H1 (cell line): ENCODE measurements around the gene ZNF629. TPM values are rescaled to one million over a fixed set of nuclear protein-coding genes. Genes with fewer than 3 reads are reported as not detected.

Experiments used
- CTCF ChIA-PET: fragments of 300-600 bp; sonication (Branson Sonifier 250); formaldehyde crosslinking; loops from one replicate; lab custom pipeline; 2021; ENCODE audit not compliant: partially characterized antibody; lab: Charles Lee
- POLR2A ChIA-PET: fragments of 300-600 bp; sonication (Branson Sonifier 250); formaldehyde crosslinking; loops from one replicate; lab custom pipeline; 2021; ENCODE audit warnings: inconsistent platforms; ENCODE audit not compliant: partially characterized antibody; lab: Charles Lee
- DNase-seq, 2 experiments: peaks; one replicate each; pipeline versions ENCODE4 v3.0.0 to v3.0.0-alpha.2; 2010 to 2022; ENCODE audit warnings: low spot score in 2 of 2, low read depth in 1 of 2, mixed read lengths in 1 of 2
- FAIRE-seq: peaks from 2 replicates; lab custom pipeline; 2011; peaks lifted over from hg19 to GRCh38; lab: Jason Lieb, UNC
- H2AFZ ChIP-seq: 2 replicates; pipeline ENCODE4 v1.8.1; 2012; ENCODE audit warnings: low read length, inconsistent platforms
- H2AK5ac ChIP-seq: 2 replicates; pipeline ENCODE4 v1.6.1; 2013; ENCODE audit warnings: low read depth, low read length
- H2BK120ac ChIP-seq: replicated peaks from 2 replicates; pipeline ENCODE3; 2013; ENCODE audit warnings: low read depth, low read length, inconsistent platforms
- H2BK12ac ChIP-seq: 2 replicates; pipeline ENCODE4 v1.6.1; 2013; ENCODE audit warnings: low read depth, low read length
- H2BK15ac ChIP-seq: 2 replicates; pipeline ENCODE4 v1.6.1; 2013; ENCODE audit warnings: low read length
- H2BK20ac ChIP-seq: 2 replicates; pipeline ENCODE4 v1.6.1; 2013; ENCODE audit warnings: low read length
- H2BK5ac ChIP-seq: 2 replicates; pipeline ENCODE4 v1.6.1; 2013; ENCODE audit warnings: low read depth, low read length
- H3K14ac ChIP-seq: 2 replicates; pipeline ENCODE4 v1.6.1; 2013; ENCODE audit warnings: inconsistent platforms; ENCODE audit not compliant: insufficient read length
- H3K18ac ChIP-seq: 2 replicates; pipeline ENCODE4 v1.6.1; 2013; ENCODE audit warnings: low read length; ENCODE audit errors: extremely low read depth
- H3K23ac ChIP-seq: 2 replicates; pipeline ENCODE4 v1.6.1; 2013; ENCODE audit warnings: inconsistent platforms; ENCODE audit not compliant: insufficient read length
- H3K23me2 ChIP-seq: 2 replicates; pipeline ENCODE4 v1.6.1; 2013; ENCODE audit warnings: low read depth, low read length
- H3K27ac ChIP-seq: 2 replicates; pipeline ENCODE4 v1.6.1; 2011; ENCODE audit warnings: low read depth, low read length, inconsistent platforms
- H3K27me3 ChIP-seq, 4 experiments: replicated peaks in 1 of 4; 1 replicate in 1 of 4; 2 replicates in 3 of 4; pipeline versions ENCODE4 v1.6.1 to v1.8.1; 2011 to 2013; ENCODE audit warnings: low read length in 3 of 4, mild to moderate bottlenecking in 3 of 4, inconsistent platforms in 2 of 4, mixed read lengths in 2 of 4, moderate library complexity in 1 of 4; ENCODE audit not compliant: control insufficient read depth in 3 of 4, insufficient read depth in 3 of 4; ENCODE audit errors: extremely low read depth in 1 of 4
- H3K36me3 ChIP-seq, 4 experiments: 2 replicates each; pipeline versions ENCODE4 v1.6.1 to v1.8.1; 2011 to 2013; ENCODE audit warnings: mild to moderate bottlenecking in 4 of 4, low read length in 3 of 4, moderate library complexity in 2 of 4, control low read depth in 1 of 4, inconsistent platforms in 1 of 4; ENCODE audit not compliant: insufficient read depth in 4 of 4, control insufficient read depth in 2 of 4
- H3K4ac ChIP-seq: replicated peaks from 2 replicates; pipeline ENCODE3; 2013; ENCODE audit warnings: low read length, low read depth, mixed read lengths, inconsistent platforms; ENCODE audit not compliant: insufficient read length
- H3K4me1 ChIP-seq, 4 experiments: replicated peaks in 1 of 4; 1 replicate in 1 of 4; 2 replicates in 3 of 4; pipeline versions ENCODE4 v1.6.1 to v1.8.1; 2011 to 2013; ENCODE audit warnings: low read length in 3 of 4, inconsistent platforms in 2 of 4, mixed read lengths in 1 of 4; ENCODE audit not compliant: insufficient read depth in 4 of 4, control insufficient read depth in 3 of 4
- H3K4me2 ChIP-seq, 2 experiments: 2 replicates each; pipeline versions ENCODE4 v1.6.1 to v1.8.1; 2011 to 2013; ENCODE audit warnings: low read depth in 2 of 2, low read length in 2 of 2, control low read depth in 1 of 2, inconsistent platforms in 1 of 2, mild to moderate bottlenecking in 1 of 2; ENCODE audit not compliant: insufficient read depth in 1 of 2
- H3K4me3 ChIP-seq, 4 experiments: fragments of 200-600, 300-600 bp in 1 of 4; sonication (generic), shearing (Covaris generic), sonication (Bioruptor Twin) in 1 of 4; 2 replicates each; pipeline versions ENCODE4 v1.5.1 to v1.8.1; 2011 to 2016; ENCODE audit warnings: low read length in 4 of 4, low read depth in 3 of 4, control low read depth in 2 of 4, inconsistent platforms in 2 of 4, mild to moderate bottlenecking in 2 of 4, mixed read lengths in 1 of 4, moderate library complexity in 1 of 4; ENCODE audit not compliant: insufficient read depth in 2 of 4; ENCODE audit errors: extremely low read depth in 1 of 4
- H3K56ac ChIP-seq: replicated peaks from 2 replicates; pipeline ENCODE3; 2013; ENCODE audit warnings: low read depth, mild to moderate bottlenecking, mixed read lengths, low read length, inconsistent platforms; ENCODE audit not compliant: insufficient read length
- H3K79me1 ChIP-seq: 2 replicates; pipeline ENCODE4 v1.6.1; 2013; ENCODE audit warnings: low read depth, low read length, control low read depth
- H3K79me2 ChIP-seq, 2 experiments: 2 replicates each; pipeline versions ENCODE4 v1.6.1 to v1.8.1; 2012 to 2013; ENCODE audit warnings: low read length in 2 of 2, mild to moderate bottlenecking in 2 of 2, inconsistent platforms in 1 of 2; ENCODE audit not compliant: insufficient read depth in 2 of 2, control insufficient read depth in 1 of 2
- H3K9ac ChIP-seq, 4 experiments: replicated peaks in 1 of 4; 1 replicate in 1 of 4; 2 replicates in 3 of 4; pipeline versions ENCODE4 v1.6.1 to v1.8.1; 2011 to 2013; ENCODE audit warnings: low read depth in 3 of 4, low read length in 3 of 4, control low read depth in 2 of 4, mild to moderate bottlenecking in 2 of 4, moderate library complexity in 2 of 4, inconsistent platforms in 1 of 4; ENCODE audit errors: extremely low read depth in 1 of 4
- H3K9me3 ChIP-seq, 2 experiments: 2 replicates each; pipeline versions ENCODE4 v1.6.1 to v1.8.1; 2012 to 2013; ENCODE audit warnings: mild to moderate bottlenecking in 2 of 2, moderate library complexity in 2 of 2, control low read depth in 1 of 2, inconsistent platforms in 1 of 2, low read depth in 1 of 2, low read length in 1 of 2, mixed read lengths in 1 of 2; ENCODE audit not compliant: insufficient read depth in 2 of 2
- H4K20me1 ChIP-seq, 2 experiments: replicated peaks in 1 of 2; 2 replicates each; pipeline versions ENCODE3 to v1.8.1; 2011 to 2013; ENCODE audit warnings: inconsistent platforms in 2 of 2, low read length in 2 of 2, mild to moderate bottlenecking in 1 of 2; ENCODE audit not compliant: insufficient read depth in 2 of 2, control insufficient read depth in 1 of 2
- H4K5ac ChIP-seq: 2 replicates; pipeline ENCODE4 v1.6.1; 2013; ENCODE audit warnings: low read length, low read depth, mixed read lengths, inconsistent platforms; ENCODE audit not compliant: insufficient read length
- H4K8ac ChIP-seq: 2 replicates; pipeline ENCODE4 v1.8.0; 2013; ENCODE audit warnings: mild to moderate bottlenecking, moderate library complexity, low read length, inconsistent platforms; ENCODE audit not compliant: insufficient read depth; ENCODE audit errors: extremely low read depth
- H4K91ac ChIP-seq: replicated peaks from 2 replicates; pipeline ENCODE3; 2013; ENCODE audit warnings: low read length, mixed read lengths, inconsistent platforms; ENCODE audit not compliant: insufficient read length
- E2F6 ChIP-seq: IDR thresholded peaks from 2 replicates; pipeline ENCODE4 v1.6.1; 2012; ENCODE audit warnings: inconsistent platforms
- JUND ChIP-seq: IDR thresholded peaks from 2 replicates; pipeline ENCODE4 v1.6.1; 2011; ENCODE audit warnings: mild to moderate bottlenecking, improper control_type of control experiment, low read length
- KDM4A ChIP-seq: IDR thresholded peaks from one replicate; pipeline ENCODE4 v1.7.1; 2012; ENCODE audit warnings: low read depth, mild to moderate bottlenecking, moderate library complexity, low read length, inconsistent platforms; ENCODE audit not compliant: severe bottlenecking
- SIN3A ChIP-seq, 2 experiments: IDR thresholded peaks in 1 of 2; conservative IDR thresholded peaks in 1 of 2; 2 replicates each; pipeline ENCODE4 v1.6.1; 2011 to 2012; ENCODE audit warnings: low read length in 2 of 2, improper control_type of control experiment in 1 of 2, low read depth in 1 of 2, mild to moderate bottlenecking in 1 of 2
- WGBS, 2 experiments: shearing (Covaris generic) in 1 of 2; methylation state at CpG; one replicate each; pipeline versions ENCODE4 v1.1.6 to v1.1.7; 2013 to 2015; ENCODE audit warnings: low lambda C conversion rate in 2 of 2, mixed read lengths in 2 of 2, inconsistent platforms in 1 of 2, low coverage in 1 of 2, missing lambda C conversion rate in 1 of 2; ENCODE audit not compliant: insufficient replicate concordance in 2 of 2, insufficient coverage in 1 of 2, insufficient read length in 1 of 2; ENCODE audit errors: extremely low coverage in 1 of 2, missing lambda C conversion rate in 1 of 2; 5-methylcytosine and 5-hydroxymethylcytosine counted together
- polyA plus RNA-seq, 7 experiments: library from polyadenylated mRNA; depleted of rRNA in 3 of 7; stranded (reverse) in 5 of 7; unstranded in 2 of 7; fragments of >200 nt in 5 of 7; fragments of 200-250 nt in 2 of 7; gene quantifications; 1 replicate in 5 of 7; 2 replicates in 1 of 7; 4 replicates in 1 of 7; pipeline versions ENCODE4 v1.2.1 to v1.2.3, GENCODE V29; 2011 to 2013; ENCODE audit warnings: missing spikeins in 2 of 7, mixed read lengths in 2 of 7
- total RNA-seq: library from RNA; stranded (reverse); fragmentation: NEBNext Ultra II Directional; extraction: Animal tissue kit (Norgen Biotek cat#: 25700); gene quantifications from 2 replicates; pipeline ENCODE4 v1.2.1, GENCODE V29; 2021
- TF ChIP-seq, protein P1 (sequence below), 3 experiments: IDR thresholded peaks; 1 replicate in 2 of 3; 2 replicates in 1 of 3; pipeline versions ENCODE4 v1.5.1 to v1.6.1; 2011; ENCODE audit warnings: low read length in 3 of 3, mild to moderate bottlenecking in 3 of 3, inconsistent platforms in 2 of 3, low read depth in 1 of 3, moderate library complexity in 1 of 3; ENCODE audit not compliant: insufficient read depth in 1 of 3; ENCODE audit errors: control extremely low read depth in 1 of 3
- TF ChIP-seq, protein P2 (sequence below): IDR thresholded peaks from 2 replicates; pipeline ENCODE4 v1.6.1; 2012; ENCODE audit warnings: inconsistent platforms

The ZNF629 gene
- total and polyA plus RNA-seq, 2 of the 8 experiments (the other 6 are each of a cell fraction or from before 2014, with no cell fraction given), result 11.0 to 19.5 TPM

DNA sequence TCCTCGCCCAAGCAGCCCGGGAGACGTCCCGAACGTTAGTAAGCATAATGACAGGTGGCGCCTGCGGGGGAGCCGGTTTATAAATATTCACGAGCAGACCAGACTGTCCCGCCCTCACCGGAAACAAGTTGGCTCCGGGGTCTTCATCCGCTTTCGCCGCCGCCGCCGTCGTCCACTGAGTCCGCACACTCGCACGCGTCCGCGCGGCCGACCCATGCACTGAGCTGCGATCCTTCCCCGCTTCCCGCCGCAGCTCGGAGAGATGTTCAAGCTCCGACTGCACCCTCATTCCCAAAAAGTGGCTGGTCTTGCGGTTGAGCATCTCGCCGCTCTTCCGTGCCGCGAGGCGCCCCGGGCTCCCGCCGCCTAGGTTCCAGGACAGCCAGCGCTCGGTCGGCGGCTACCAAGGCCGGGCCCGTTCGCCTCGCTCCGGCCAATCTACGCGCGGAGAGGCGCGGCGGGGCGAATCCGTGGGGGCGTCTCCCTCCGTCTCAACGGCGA is 25.5 kb downstream of the ZNF629 start:
- Histone ChIP-seq H4K8ac (peak overlapping the region; percentile 38; the same call in 1 of the 2 replicates), H3K23me2 (peaks cover 14% of the 10 kb centered on the region), H3K9me3 (no peaks in the 10 kb centered on the region), H3K4me1 (peaks cover 0 to 11% (median 2%) of the 10 kb centered on the region in 4 experiments; a peak in 4 of 7 replicates), H3K79me2 (peaks cover 4 to 20% of the 10 kb centered on the region in 2 experiments; a peak in 2 of 4 replicates), H4K20me1 (peaks cover 5 to 10% of the 10 kb centered on the region in 2 experiments), H2AK5ac (no peak overlapping the region), H3K4me2 (peak overlapping the region; percentile 68 to 94), H3K36me3 (peaks cover 19 to 40% (median 28%) of the 10 kb centered on the region in 4 experiments), H3K4ac (no peak overlapping the region), H3K9ac (peak overlapping the region in 3 of 4 experiments; percentile 46 to 62 (median 50); a peak in 5 of 7 replicates), H3K14ac (no peak overlapping the region), H2BK12ac (no peak overlapping the region), H3K18ac (no peak overlapping the region), H2BK5ac (no peak overlapping the region), H4K5ac (no peak overlapping the region), H2BK20ac (no peak overlapping the region), H2BK15ac (no peak overlapping the region), H3K27me3 (no peaks in the 10 kb centered on the region; a peak in 1 of 7 replicates), H3K23ac (no peak overlapping the region), H2BK120ac (no peak overlapping the region), H4K91ac (no peak overlapping the region), H3K79me1 (peaks cover 3% of the 10 kb centered on the region; the same call in 1 of the 2 replicates)
- POLR2A ChIA-PET, result interaction anchor here (0.6 to 9.0 kb wide), 6 partner anchors 8 to 31 kb away, joined by 3 to 92 read pairs (median 13); partner anchors contain the start of gene PHKG2
- 2% methylated on average over 60 of the region's 64 CpGs; no CpG with 5 or more reads in 1 of the 2 experiments for WGBS, 2 experiments
- no peak for FAIRE-seq
- CTCF ChIA-PET, result interaction anchor here (1.6 kb wide), 2 partner anchors 13 to 14 kb away, joined by 5 to 6 read pairs; partner anchors contain the start of gene PHKG2
- TF ChIP-seq, protein P1, sequence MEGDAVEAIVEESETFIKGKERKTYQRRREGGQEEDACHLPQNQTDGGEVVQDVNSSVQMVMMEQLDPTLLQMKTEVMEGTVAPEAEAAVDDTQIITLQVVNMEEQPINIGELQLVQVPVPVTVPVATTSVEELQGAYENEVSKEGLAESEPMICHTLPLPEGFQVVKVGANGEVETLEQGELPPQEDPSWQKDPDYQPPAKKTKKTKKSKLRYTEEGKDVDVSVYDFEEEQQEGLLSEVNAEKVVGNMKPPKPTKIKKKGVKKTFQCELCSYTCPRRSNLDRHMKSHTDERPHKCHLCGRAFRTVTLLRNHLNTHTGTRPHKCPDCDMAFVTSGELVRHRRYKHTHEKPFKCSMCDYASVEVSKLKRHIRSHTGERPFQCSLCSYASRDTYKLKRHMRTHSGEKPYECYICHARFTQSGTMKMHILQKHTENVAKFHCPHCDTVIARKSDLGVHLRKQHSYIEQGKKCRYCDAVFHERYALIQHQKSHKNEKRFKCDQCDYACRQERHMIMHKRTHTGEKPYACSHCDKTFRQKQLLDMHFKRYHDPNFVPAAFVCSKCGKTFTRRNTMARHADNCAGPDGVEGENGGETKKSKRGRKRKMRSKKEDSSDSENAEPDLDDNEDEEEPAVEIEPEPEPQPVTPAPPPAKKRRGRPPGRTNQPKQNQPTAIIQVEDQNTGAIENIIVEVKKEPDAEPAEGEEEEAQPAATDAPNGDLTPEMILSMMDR (IDR thresholded peaks at IDR 0.05; ENCODE audit: control extremely low read depth in 1 of 3, insufficient read depth in 1 of 3, low read depth in 1 of 3, low read length in 3 of 3), result no peak
- TF ChIP-seq SIN3A (conservative IDR thresholded peaks at IDR 0.05 in 1 of 2, IDR thresholded peaks at IDR 0.05 in 1 of 2; ENCODE audit: low read depth in 1 of 2, low read length in 2 of 2) (no peak; a peak in 1 of 4 replicates), KDM4A (peak; percentile 30), E2F6 (peak; percentile 44; the same call in 1 of the 2 replicates), JUND (no peak)
- TF ChIP-seq, protein P2, sequence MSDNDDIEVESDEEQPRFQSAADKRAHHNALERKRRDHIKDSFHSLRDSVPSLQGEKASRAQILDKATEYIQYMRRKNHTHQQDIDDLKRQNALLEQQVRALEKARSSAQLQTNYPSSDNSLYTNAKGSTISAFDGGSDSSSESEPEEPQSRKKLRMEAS, result peak; percentile 73
- TF ChIP-seq, all 59 proteins: peak for 3
- Histone ChIP-seq H2AFZ (no peak overlapping the region; the same call in 1 of the 2 replicates), H3K27ac (no peak overlapping the region), H3K56ac (peak overlapping the region; percentile 50), H3K4me3 (peak overlapping the region; percentile 80 to 97 (median 92))
- DNase-seq, result peak in 1 of 2 experiments; percentile 61
